ENCODE data around the gene ARHGAP6.

Gene ARHGAP6

DNA sequence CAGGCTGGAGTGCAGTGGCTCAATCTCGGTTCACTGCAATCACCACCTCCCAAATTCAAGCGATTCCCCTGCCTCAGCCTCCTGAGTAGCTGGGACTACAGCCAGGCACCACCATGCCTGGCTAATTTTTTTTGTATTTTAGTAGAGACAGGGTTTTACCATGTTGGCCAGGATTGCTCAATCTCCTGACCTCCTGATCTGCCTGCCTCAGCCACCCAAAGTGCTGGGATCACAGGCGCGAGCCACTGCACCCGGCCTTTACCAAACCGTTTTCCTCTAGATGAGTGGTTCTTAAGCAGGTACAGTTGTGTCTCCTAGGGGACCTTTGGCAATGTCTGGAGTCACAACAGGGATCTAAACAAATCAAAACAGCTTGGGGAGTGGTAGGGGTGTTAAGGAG, 360.9 kb downstream of the ARHGAP6 start:
- Histone ChIP-seq H3K9ac (ENCODE audit: low read length in 2 of 2) (no peak overlapping the region), H3K4me1 (ENCODE audit: control insufficient read depth, insufficient read depth, low read length) (peaks cover 3% of the 10 kb centered on the region), H3K4me3 (ENCODE audit: low read length in 2 of 2) (no peak overlapping the region), H3K27ac (ENCODE audit: low read length) (no peak overlapping the region), H3K27me3 (ENCODE audit: control insufficient read depth in 1 of 2, insufficient read depth in 2 of 2, low read length in 2 of 2) (peaks cover 0 to 3% of the 10 kb centered on the region in 2 donors), H3K9me3 (ENCODE audit: control insufficient read depth in 2 of 2, low read length in 2 of 2) (no peaks in the 10 kb centered on the region), H3K36me3 (ENCODE audit: control insufficient read depth in 2 of 2, insufficient read depth in 2 of 2, low read length in 2 of 2) (no peaks in the 10 kb centered on the region)

DNA sequence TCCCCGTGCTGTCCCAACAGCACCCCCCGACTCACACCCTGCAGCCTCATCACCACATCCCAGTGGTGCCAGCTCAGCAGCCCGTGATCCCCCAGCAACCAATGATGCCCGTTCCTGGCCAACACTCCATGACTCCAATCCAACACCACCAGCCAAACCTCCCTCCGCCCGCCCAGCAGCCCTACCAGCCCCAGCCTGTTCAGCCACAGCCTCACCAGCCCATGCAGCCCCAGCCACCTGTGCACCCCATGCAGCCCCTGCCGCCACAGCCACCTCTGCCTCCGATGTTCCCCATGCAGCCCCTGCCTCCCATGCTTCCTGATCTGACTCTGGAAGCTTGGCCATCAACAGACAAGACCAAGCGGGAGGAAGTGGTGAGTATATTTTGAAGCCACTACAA, 367.1 kb downstream of the ARHGAP6 start:
- H3K36me3 ChIP-seq (ENCODE audit: control insufficient read depth in 2 of 2, insufficient read depth in 2 of 2, low read length in 2 of 2), result no peaks in the 10 kb centered on the region
- H3K4me1 ChIP-seq (ENCODE audit: control insufficient read depth, insufficient read depth, low read length), result no peaks in the 10 kb centered on the region
- no peaks in the 10 kb centered on the region for H3K9me3 ChIP-seq (ENCODE audit: control insufficient read depth in 2 of 2, low read length in 2 of 2)
- no peak overlapping the region for H3K4me3 ChIP-seq (ENCODE audit: low read length in 2 of 2)
- H3K27ac ChIP-seq (ENCODE audit: low read length), result no peak overlapping the region
- no peak overlapping the region for H3K9ac ChIP-seq (ENCODE audit: low read length in 2 of 2)
- H3K27me3 ChIP-seq (ENCODE audit: control insufficient read depth in 1 of 2, insufficient read depth in 2 of 2, low read length in 2 of 2), result no peaks in the 10 kb centered on the region

DNA sequence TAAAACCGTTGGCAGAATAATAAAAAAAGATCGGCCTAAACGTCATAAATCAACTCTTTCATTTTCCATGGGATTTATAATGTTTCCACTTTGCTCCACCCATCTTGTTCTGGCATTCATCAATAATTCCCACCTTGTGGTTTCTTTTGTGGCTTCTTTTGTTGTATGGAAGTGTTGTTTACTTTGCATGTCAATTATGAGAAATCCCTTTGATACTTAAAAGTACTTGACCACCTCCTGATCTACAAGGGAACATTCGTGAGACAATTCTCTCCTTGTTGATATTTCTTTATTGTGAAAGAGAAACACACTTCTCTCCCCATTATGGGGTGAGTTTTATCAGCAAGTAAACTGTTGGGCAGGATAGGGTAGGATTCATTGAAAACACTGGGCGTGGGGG, 369.7 kb downstream of the ARHGAP6 start:
- Histone ChIP-seq H3K27me3 (ENCODE audit: control insufficient read depth in 1 of 2, insufficient read depth in 2 of 2, low read length in 2 of 2) (no peaks in the 10 kb centered on the region), H3K9me3 (ENCODE audit: control insufficient read depth in 2 of 2, low read length in 2 of 2) (no peaks in the 10 kb centered on the region), H3K9ac (ENCODE audit: low read length in 2 of 2) (no peak overlapping the region), H3K4me3 (ENCODE audit: low read length in 2 of 2) (no peak overlapping the region), H3K36me3 (ENCODE audit: control insufficient read depth in 2 of 2, insufficient read depth in 2 of 2, low read length in 2 of 2) (no peaks in the 10 kb centered on the region), H3K4me1 (ENCODE audit: control insufficient read depth, insufficient read depth, low read length) (no peaks in the 10 kb centered on the region), H3K27ac (ENCODE audit: low read length) (no peak overlapping the region)

GRCh38 chrX:11293113-11293512, 372.6 kb downstream of the ARHGAP6 start, which contains the start of gene AMELX:
Gene AMELX, plus strand, starts transcription at chrX:11293413. Its CDS starts 1,376 bp downstream, at chrX:11294789.
- Histone ChIP-seq H3K4me1 (ENCODE audit: control insufficient read depth, insufficient read depth, low read length) (no peaks in the 10 kb centered on the region), H3K9me3 (ENCODE audit: control insufficient read depth in 2 of 2, low read length in 2 of 2) (no peaks in the 10 kb centered on the region), H3K9ac (ENCODE audit: low read length in 2 of 2) (no peak within 1 kb of the TSS), H3K27me3 (ENCODE audit: control insufficient read depth in 1 of 2, insufficient read depth in 2 of 2, low read length in 2 of 2) (no peaks in the 10 kb centered on the region), H3K36me3 (ENCODE audit: control insufficient read depth in 2 of 2, insufficient read depth in 2 of 2, low read length in 2 of 2) (no peaks in the 10 kb centered on the region), H3K4me3 (ENCODE audit: low read length in 2 of 2) (no peak within 1 kb of the TSS), H3K27ac (ENCODE audit: low read length) (no peak within 1 kb of the TSS)

DNA sequence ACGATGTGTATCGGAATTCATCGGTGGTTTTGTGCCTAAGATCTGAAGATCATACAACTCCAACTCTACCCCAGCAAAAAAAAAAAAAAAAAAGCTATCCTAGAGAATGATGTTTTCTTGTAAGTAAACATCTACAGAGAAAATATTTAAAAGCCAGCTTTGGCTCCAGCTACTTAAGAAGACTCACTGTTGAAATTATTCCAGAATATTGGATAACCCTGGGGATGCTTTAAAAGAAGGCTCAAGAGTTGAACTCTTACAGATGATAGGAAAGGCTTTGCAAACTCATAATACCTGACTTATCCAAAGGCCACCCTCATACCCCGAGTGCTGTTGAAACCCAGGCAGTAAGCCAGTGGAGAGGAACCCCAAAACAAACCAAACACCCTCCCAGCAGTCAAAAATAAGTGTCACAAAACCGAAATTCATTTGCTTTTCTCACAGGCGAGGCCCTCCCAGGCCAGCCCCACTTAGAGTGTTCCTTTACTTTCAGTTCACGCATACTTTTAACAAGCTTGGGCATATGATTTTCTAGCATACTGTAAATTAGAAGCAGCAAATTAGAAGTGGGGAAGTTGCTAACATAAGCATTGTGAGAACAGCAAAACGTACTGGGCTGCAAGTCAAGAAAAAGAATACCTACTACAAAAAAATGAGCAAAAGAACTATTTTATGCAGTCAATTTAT, 375.2 kb downstream of the ARHGAP6 start:
- H3K4me1 ChIP-seq (ENCODE audit: control insufficient read depth, insufficient read depth, low read length), result no peaks in the 10 kb centered on the region
- no peak overlapping the region for H3K27ac ChIP-seq (ENCODE audit: low read length)
- H3K4me3 ChIP-seq (ENCODE audit: low read length in 2 of 2), result no peak overlapping the region
- H3K9ac ChIP-seq (ENCODE audit: low read length in 2 of 2), result no peak overlapping the region
- H3K27me3 ChIP-seq (ENCODE audit: control insufficient read depth in 1 of 2, insufficient read depth in 2 of 2, low read length in 2 of 2), result no peaks in the 10 kb centered on the region
- no peaks in the 10 kb centered on the region for H3K9me3 ChIP-seq (ENCODE audit: control insufficient read depth in 2 of 2, low read length in 2 of 2)
- H3K36me3 ChIP-seq (ENCODE audit: control insufficient read depth in 2 of 2, insufficient read depth in 2 of 2, low read length in 2 of 2), result no peaks in the 10 kb centered on the region

- Histone ChIP-seq H3K36me3 (ENCODE audit: control insufficient read depth in 2 of 2, insufficient read depth in 2 of 2, low read length in 2 of 2) (no peaks in the 10 kb centered on the region), H3K9me3 (ENCODE audit: control insufficient read depth in 2 of 2, low read length in 2 of 2) (no peaks in the 10 kb centered on the region), H3K27me3 (ENCODE audit: control insufficient read depth in 1 of 2, insufficient read depth in 2 of 2, low read length in 2 of 2) (no peaks in the 10 kb centered on the region), H3K9ac (ENCODE audit: low read length in 2 of 2) (no peak overlapping the region), H3K4me1 (ENCODE audit: control insufficient read depth, insufficient read depth, low read length) (no peaks in the 10 kb centered on the region), H3K4me3 (ENCODE audit: low read length in 2 of 2) (no peak overlapping the region), H3K27ac (ENCODE audit: low read length) (no peak overlapping the region)
These were observed 378.2 kb downstream of the ARHGAP6 start for GRCh38 chrX:11287505-11287904.

GRCh38 chrX:11285651-11286050, 380.1 kb downstream of the ARHGAP6 start:
- H3K9me3 ChIP-seq (ENCODE audit: control insufficient read depth in 2 of 2, low read length in 2 of 2), result no peaks in the 10 kb centered on the region
- no peaks in the 10 kb centered on the region for H3K36me3 ChIP-seq (ENCODE audit: control insufficient read depth in 2 of 2, insufficient read depth in 2 of 2, low read length in 2 of 2)
- H3K27ac ChIP-seq (ENCODE audit: low read length), result no peak overlapping the region
- H3K4me1 ChIP-seq (ENCODE audit: control insufficient read depth, insufficient read depth, low read length), result no peaks in the 10 kb centered on the region
- no peak overlapping the region for H3K4me3 ChIP-seq (ENCODE audit: low read length in 2 of 2)
- H3K27me3 ChIP-seq (ENCODE audit: control insufficient read depth in 1 of 2, insufficient read depth in 2 of 2, low read length in 2 of 2), result no peaks in the 10 kb centered on the region
- H3K9ac ChIP-seq (ENCODE audit: low read length in 2 of 2), result no peak overlapping the region

- Histone ChIP-seq H3K36me3 (ENCODE audit: control insufficient read depth in 2 of 2, insufficient read depth in 2 of 2, low read length in 2 of 2) (no peaks in the 10 kb centered on the region), H3K9ac (ENCODE audit: low read length in 2 of 2) (no peak overlapping the region), H3K27me3 (ENCODE audit: control insufficient read depth in 1 of 2, insufficient read depth in 2 of 2, low read length in 2 of 2) (no peaks in the 10 kb centered on the region), H3K4me3 (ENCODE audit: low read length in 2 of 2) (no peak overlapping the region), H3K27ac (ENCODE audit: low read length) (no peak overlapping the region), H3K9me3 (ENCODE audit: control insufficient read depth in 2 of 2, low read length in 2 of 2) (no peaks in the 10 kb centered on the region), H3K4me1 (ENCODE audit: control insufficient read depth, insufficient read depth, low read length) (no peaks in the 10 kb centered on the region)
These were observed 383.7 kb downstream of the ARHGAP6 start for GRCh38 chrX:11282043-11282442.

DNA sequence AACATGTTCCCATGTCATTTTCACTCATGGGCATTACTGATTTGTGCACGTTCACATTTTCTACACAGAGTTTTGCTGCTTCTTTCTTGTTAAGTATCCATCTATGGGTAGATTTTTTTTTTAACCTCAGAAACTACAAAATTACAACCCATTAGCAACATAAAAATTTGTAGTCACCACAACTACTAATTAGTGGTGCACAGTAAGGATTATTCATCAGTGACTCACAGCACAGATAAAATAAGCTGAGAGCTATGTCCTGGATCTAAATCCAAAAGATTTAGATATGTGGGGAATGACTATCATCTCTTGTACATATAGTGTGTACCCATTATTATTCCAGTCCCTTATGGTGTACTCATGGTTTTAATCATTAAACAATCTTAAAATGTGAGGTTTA, 392.2 kb downstream of the ARHGAP6 start:
- Histone ChIP-seq H3K4me1 (ENCODE audit: control insufficient read depth, insufficient read depth, low read length) (no peaks in the 10 kb centered on the region), H3K36me3 (ENCODE audit: control insufficient read depth in 2 of 2, insufficient read depth in 2 of 2, low read length in 2 of 2) (no peaks in the 10 kb centered on the region), H3K27me3 (ENCODE audit: control insufficient read depth in 1 of 2, insufficient read depth in 2 of 2, low read length in 2 of 2) (peaks cover 0 to 2% of the 10 kb centered on the region in 2 donors), H3K9ac (ENCODE audit: low read length in 2 of 2) (no peak overlapping the region), H3K27ac (ENCODE audit: low read length) (no peak overlapping the region), H3K4me3 (ENCODE audit: low read length in 2 of 2) (no peak overlapping the region), H3K9me3 (ENCODE audit: control insufficient read depth in 2 of 2, low read length in 2 of 2) (no peaks in the 10 kb centered on the region)

DNA sequence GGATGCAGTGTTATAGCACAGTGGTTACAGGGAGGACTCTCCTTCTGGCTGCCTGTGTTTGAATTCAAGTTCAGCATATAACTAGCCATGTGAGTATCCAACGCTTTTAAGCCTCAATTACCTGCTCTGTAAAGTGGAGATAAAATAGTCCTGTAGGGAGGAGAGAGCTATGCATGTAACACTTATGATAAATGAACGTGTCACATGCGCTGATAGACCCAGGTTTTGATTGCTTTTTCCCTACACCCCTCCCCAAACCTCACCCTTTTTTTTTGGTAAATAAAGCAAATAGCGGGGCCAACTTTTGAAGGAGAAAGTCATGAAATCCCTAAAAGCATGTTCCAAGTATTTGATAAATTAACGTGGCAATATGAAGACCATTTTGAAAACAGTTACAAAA, 392.9 kb downstream of the ARHGAP6 start:
- Histone ChIP-seq H3K27ac (ENCODE audit: low read length) (no peak overlapping the region), H3K4me1 (ENCODE audit: control insufficient read depth, insufficient read depth, low read length) (no peaks in the 10 kb centered on the region), H3K9ac (ENCODE audit: low read length in 2 of 2) (no peak overlapping the region), H3K4me3 (ENCODE audit: low read length in 2 of 2) (no peak overlapping the region), H3K36me3 (ENCODE audit: control insufficient read depth in 2 of 2, insufficient read depth in 2 of 2, low read length in 2 of 2) (no peaks in the 10 kb centered on the region), H3K27me3 (ENCODE audit: control insufficient read depth in 1 of 2, insufficient read depth in 2 of 2, low read length in 2 of 2) (peaks cover 0 to 2% of the 10 kb centered on the region in 2 donors), H3K9me3 (ENCODE audit: control insufficient read depth in 2 of 2, low read length in 2 of 2) (no peaks in the 10 kb centered on the region)

DNA sequence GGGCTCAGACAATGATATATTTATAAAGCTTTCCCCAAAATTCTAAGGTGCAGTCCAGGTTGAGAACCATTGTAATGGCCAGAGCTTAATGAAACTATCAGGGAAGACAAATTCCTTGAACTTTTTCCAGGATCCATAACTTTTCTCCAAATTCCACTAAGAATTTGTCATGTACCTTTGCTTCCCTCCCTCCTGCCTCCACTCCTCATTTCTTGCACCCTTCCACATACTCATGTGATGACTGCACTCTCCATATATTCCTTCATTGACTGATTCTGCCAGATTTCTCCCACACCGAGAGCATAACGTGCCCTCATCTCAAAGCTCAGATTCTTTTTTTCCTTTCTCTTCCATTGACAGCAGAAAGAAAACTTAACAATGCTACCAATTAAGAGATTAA, 393.4 kb downstream of the ARHGAP6 start:
- H3K27ac ChIP-seq (ENCODE audit: low read length), result no peak overlapping the region
- H3K27me3 ChIP-seq (ENCODE audit: control insufficient read depth in 1 of 2, insufficient read depth in 2 of 2, low read length in 2 of 2), result peaks cover 0 to 2% of the 10 kb centered on the region in 2 donors
- no peaks in the 10 kb centered on the region for H3K36me3 ChIP-seq (ENCODE audit: control insufficient read depth in 2 of 2, insufficient read depth in 2 of 2, low read length in 2 of 2)
- H3K4me1 ChIP-seq (ENCODE audit: control insufficient read depth, insufficient read depth, low read length), result no peaks in the 10 kb centered on the region
- H3K4me3 ChIP-seq (ENCODE audit: low read length in 2 of 2), result no peak overlapping the region
- no peak overlapping the region for H3K9ac ChIP-seq (ENCODE audit: low read length in 2 of 2)
- H3K9me3 ChIP-seq (ENCODE audit: control insufficient read depth in 2 of 2, low read length in 2 of 2), result no peaks in the 10 kb centered on the region
